Heart left ventricle (tissue), 16 donors: ENCODE results near the gene FANCG. TPM values are rescaled to one million over a fixed set of nuclear protein-coding genes. Genes with fewer than 3 reads are reported as not detected.

ENCODE experiments used
- ATAC-seq, 4 donors: fragments of 200-7000 bp; cut with Tn5 transposase; one replicate each; pipeline ENCODE4 v1.9.1; 2020 to 2022; ENCODE audit warnings: moderate library complexity in 4 of 4, mild to moderate bottlenecking in 3 of 4, moderate number of reproducible peaks in 1 of 4
- DNase-seq, 5 donors: peaks; one replicate each; pipeline ENCODE4 v3.0.0-alpha.2; 2020
- H3K27ac ChIP-seq, 12 donors: fragments of 200-600 bp; sonication (generic) in 4 of 12; one replicate each; pipeline versions ENCODE4 v1.5.0 to v1.8.0; 2016 to 2022; ENCODE audit warnings: mild to moderate bottlenecking in 2 of 12
- H3K27me3 ChIP-seq, 9 donors: fragments of 200-600 bp; sonication (generic) in 2 of 9; one replicate each; pipeline versions ENCODE4 v1.5.1 to v1.8.0; 2016 to 2022; ENCODE audit warnings: mild to moderate bottlenecking in 3 of 9
- H3K36me3 ChIP-seq, 9 donors: fragments of 200-600 bp; sonication (generic) in 2 of 9; one replicate each; pipeline versions ENCODE4 v1.5.0 to v1.8.0; 2018 to 2022; ENCODE audit warnings: mild to moderate bottlenecking in 2 of 9
- H3K4me1 ChIP-seq, 12 donors: fragments of 200-600 bp; sonication (generic) in 4 of 12; one replicate each; pipeline versions ENCODE4 v1.5.0 to v1.8.0; 2016 to 2022; ENCODE audit warnings: mild to moderate bottlenecking in 3 of 12
- H3K4me3 ChIP-seq, 12 donors: fragments of 200-600 bp; sonication (generic) in 4 of 12; one replicate each; pipeline versions ENCODE4 v1.5.0 to v1.8.0; 2017 to 2022; ENCODE audit warnings: mild to moderate bottlenecking in 9 of 12, moderate library complexity in 4 of 12
- H3K9me3 ChIP-seq, 12 donors: fragments of 200-600 bp; sonication (generic) in 4 of 12; one replicate each; pipeline versions ENCODE4 v1.5.0 to v1.8.0; 2016 to 2022; ENCODE audit warnings: mild to moderate bottlenecking in 1 of 12
- POLR2A ChIP-seq, 2 donors: fragments of 450-650 bp; IDR thresholded peaks; one replicate each; pipeline ENCODE4 v1.6.1; 2017; ENCODE audit warnings: antibody characterized with exemption in 2 of 2, mild to moderate bottlenecking in 2 of 2, moderate library complexity in 2 of 2
- WGBS, 4 donors: extraction: QIAGEN DNeasy Blood & Tissue Kit in 2 of 4; methylation state at CpG; one replicate each; pipeline versions ENCODE4 v1.1.5 to v1.1.7; 2013 to 2018; 5-methylcytosine and 5-hydroxymethylcytosine counted together
- intact Hi-C, 10 donors: fragments of 100-400 bp; cut with DNase I; formaldehyde crosslinking; loops; one replicate each; pipeline versions ENCODE4 v1.11.1 to v1.14.2; 2022
- polyA plus RNA-seq, 2 donors: library from polyadenylated mRNA; stranded (reverse); fragments of 200-250 nt; gene quantifications; one replicate each; pipeline ENCODE4 v1.2.3, GENCODE V29; 2013
- total RNA-seq, 9 donors: library from RNA; depleted of rRNA in 2 of 9; stranded (reverse); fragments of >200 nt in 2 of 9; fragmentation: NEBNext Ultra II Directional in 3 of 9; extraction: Animal tissue kit (Norgen Biotek cat#: 25700) in 3 of 9; gene quantifications; one replicate each; pipeline versions ENCODE4 v1.1.0 to v1.2.4, GENCODE V29; 2016 to 2023
- TF ChIP-seq, protein P1 (sequence below), 12 donors: fragments of 200-600 bp; sonication (generic) in 4 of 12; IDR thresholded peaks; one replicate each; pipeline versions ENCODE4 v1.5.0 to v1.8.0; 2018 to 2022; ENCODE audit warnings: antibody characterized with exemption in 12 of 12, mild to moderate bottlenecking in 5 of 12
- donor health status: ischemic (EF 13 %, LVEDD 7.1; RV severe dilation, severe dysfunction).
- donor health status: healthy with polysubstance abuse.
- donor health status: DM: no; HTN: yes; CAD: no.
- donor health status: DM: no; HTN: no; CAD: no.
- donor health status: ischemic (EF 25% LVEDD 6.9; RV normal size, moderate dysfunction).
- donor health status: ischemic (EF 25% LVEDD 5.7; RV mildly dilated, moderate dysfunction).
- donor health status: healthy.
- donor health status: DM: yes; HTN: yes; CAD: no.
- donor health status: ischemic (EF 35%, LVEDD 5.7; RV mildly dilated, moderate dysfunction).
- donor health status: nonischemic (EF 11% LVEDD 7.7; RV severe dilation, severe dysfunction).
- donor health status: DM: yes; HTN: yes; CAD: no.
- donor health status: PGD.
- donor health status: ischemic (EF 29% LVEDD 5.4; RV normal size, mild dysfunction).
- donor health status: nonischemic (EF 23%, LVEDD 6.1; RV moderate dilation, normal function).

Gene FANCG
- total and polyA plus RNA-seq, 11 donors, result 0.71 to 11.8 (median 2.9) TPM

DNA sequence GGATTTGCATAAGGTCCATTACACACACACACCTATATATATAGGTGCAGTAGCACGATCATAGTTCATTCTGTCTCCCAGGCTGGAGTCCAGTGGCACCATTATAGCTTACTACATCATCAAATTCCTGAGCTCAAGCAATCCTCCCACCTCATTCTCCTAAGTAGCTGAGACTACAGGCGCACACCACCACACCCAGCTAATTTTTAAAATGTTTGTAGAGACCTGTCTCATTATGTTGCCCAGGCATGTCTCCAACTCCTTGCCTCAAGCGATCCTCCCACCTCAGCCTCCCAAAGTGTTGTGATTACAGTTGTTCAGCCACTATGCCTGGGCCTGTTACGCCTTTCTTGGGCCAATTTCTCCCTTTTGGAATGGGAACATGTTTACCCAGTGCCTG lies 50.5 kb downstream of the FANCG start:
- no peak overlapping the region for H3K27ac ChIP-seq
- peaks cover 0 to 35% (median 10%) of the 10 kb centered on the region in 9 donors for H3K36me3 ChIP-seq
- WGBS, 4 donors, result 71 to 95% (median 91%) methylated on average over 3 to 4 of the region's 4 CpGs

DNA sequence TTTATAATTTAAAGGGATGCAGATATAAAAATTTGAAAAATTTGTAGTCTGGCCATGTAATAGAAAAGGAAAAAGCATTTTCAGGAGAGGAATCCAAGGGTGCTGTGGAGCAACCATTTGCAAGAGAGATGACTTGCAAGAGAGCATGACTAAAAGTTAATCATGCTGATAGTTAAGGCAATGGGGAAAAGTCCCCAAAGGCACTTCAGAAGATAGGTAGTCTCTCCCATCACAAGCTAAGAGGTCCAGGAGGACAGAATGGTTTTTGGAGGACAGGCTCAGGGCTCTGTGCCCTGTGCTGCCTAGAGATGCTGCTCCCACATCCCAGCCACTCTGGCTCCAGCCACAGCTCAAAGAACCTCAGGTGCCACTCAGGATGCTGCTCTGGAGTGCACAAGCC lies 51.4 kb downstream of the FANCG start:
- no peak for TF ChIP-seq POLR2A (IDR thresholded peaks at IDR 0.05)
- TF ChIP-seq, protein P1, sequence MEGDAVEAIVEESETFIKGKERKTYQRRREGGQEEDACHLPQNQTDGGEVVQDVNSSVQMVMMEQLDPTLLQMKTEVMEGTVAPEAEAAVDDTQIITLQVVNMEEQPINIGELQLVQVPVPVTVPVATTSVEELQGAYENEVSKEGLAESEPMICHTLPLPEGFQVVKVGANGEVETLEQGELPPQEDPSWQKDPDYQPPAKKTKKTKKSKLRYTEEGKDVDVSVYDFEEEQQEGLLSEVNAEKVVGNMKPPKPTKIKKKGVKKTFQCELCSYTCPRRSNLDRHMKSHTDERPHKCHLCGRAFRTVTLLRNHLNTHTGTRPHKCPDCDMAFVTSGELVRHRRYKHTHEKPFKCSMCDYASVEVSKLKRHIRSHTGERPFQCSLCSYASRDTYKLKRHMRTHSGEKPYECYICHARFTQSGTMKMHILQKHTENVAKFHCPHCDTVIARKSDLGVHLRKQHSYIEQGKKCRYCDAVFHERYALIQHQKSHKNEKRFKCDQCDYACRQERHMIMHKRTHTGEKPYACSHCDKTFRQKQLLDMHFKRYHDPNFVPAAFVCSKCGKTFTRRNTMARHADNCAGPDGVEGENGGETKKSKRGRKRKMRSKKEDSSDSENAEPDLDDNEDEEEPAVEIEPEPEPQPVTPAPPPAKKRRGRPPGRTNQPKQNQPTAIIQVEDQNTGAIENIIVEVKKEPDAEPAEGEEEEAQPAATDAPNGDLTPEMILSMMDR (IDR thresholded peaks at IDR 0.05), result no peak
- ATAC-seq, result peak in 1 of 4 donors; percentile 25
- Histone ChIP-seq H3K9me3 (no peaks in the 10 kb centered on the region), H3K27me3 (no peaks in the 10 kb centered on the region), H3K36me3 (peaks cover 0 to 39% (median 15%) of the 10 kb centered on the region in 9 donors), H3K4me1 (peaks cover 0 to 16% (median 8%) of the 10 kb centered on the region in 12 donors), H3K4me3 (no peak overlapping the region), H3K27ac (no peak overlapping the region)
- intact Hi-C loops, result no loop called here
- DNase-seq, result no peak

More for the DNA sequence above, 50.5 kb downstream of the FANCG start:
- Histone ChIP-seq H3K9me3 (no peaks in the 10 kb centered on the region), H3K4me1 (peaks cover 0 to 16% (median 8%) of the 10 kb centered on the region in 12 donors), H3K4me3 (no peak overlapping the region), H3K27me3 (no peaks in the 10 kb centered on the region)
- TF ChIP-seq POLR2A (IDR thresholded peaks at IDR 0.05), result no peak
- TF ChIP-seq, protein P1 (IDR thresholded peaks at IDR 0.05), result no peak
- ATAC-seq (no peak), DNase-seq (no peak)
- intact Hi-C loops, result no loop called here

DNA sequence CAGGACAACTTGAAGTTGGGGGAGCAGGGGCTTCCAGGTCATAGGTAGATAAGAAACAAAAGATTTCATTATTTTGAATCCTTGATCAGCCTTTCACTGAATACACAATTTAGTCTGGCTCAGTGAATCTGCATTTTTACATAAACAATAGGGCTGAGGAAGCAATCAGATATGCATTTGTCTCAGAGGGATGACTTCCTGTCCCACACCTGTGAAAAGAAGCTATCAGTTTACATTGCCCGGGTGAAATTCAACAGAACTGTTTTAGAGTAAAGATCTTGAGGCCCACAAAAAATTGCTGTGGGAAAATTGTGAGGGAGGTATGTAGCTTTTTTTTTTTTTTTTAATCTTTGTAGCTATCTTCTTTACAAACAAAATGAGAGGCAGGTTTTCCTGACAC lies 51.9 kb downstream of the FANCG start:
- Histone ChIP-seq H3K27me3 (no peaks in the 10 kb centered on the region), H3K9me3 (no peaks in the 10 kb centered on the region), H3K36me3 (peaks cover 0 to 34% (median 13%) of the 10 kb centered on the region in 9 donors), H3K27ac (no peak overlapping the region), H3K4me3 (no peak overlapping the region), H3K4me1 (peaks cover 0 to 16% (median 8%) of the 10 kb centered on the region in 12 donors)
- no peak for ATAC-seq
- TF ChIP-seq, protein P1 (IDR thresholded peaks at IDR 0.05), result no peak
- intact Hi-C loops, result no loop called here
- DNase-seq, result no peak
- 47 to 69% (median 56%) methylated on average over 1 of the region's 1 CpG for WGBS, 4 donors

DNA sequence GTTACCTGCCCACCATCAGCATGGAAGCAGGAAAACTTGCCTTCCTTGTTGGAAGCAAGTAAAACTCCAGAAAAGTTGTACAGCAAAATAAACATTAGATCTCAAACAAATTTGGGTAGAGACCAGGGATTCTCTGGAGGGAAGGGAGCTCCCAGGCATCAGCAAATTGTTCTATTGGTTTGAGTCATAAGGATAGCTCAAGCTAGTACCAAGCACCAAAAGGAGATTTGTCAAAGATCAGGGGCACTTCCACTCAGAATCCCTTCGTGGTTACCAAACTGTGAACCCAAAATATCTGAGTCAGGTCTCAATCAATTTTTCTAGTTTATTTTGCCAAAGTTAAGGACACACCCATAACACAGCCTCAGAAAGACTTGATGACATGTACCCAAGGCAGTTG lies 52.4 kb downstream of the FANCG start:
- peaks cover 0 to 34% (median 13%) of the 10 kb centered on the region in 9 donors for H3K36me3 ChIP-seq
- H3K4me1 ChIP-seq, result peaks cover 0 to 16% (median 8%) of the 10 kb centered on the region in 12 donors
- no peaks in the 10 kb centered on the region for H3K27me3 ChIP-seq
- no peak for ATAC-seq
- intact Hi-C loops, result no loop called here
- no peaks in the 10 kb centered on the region for H3K9me3 ChIP-seq
- WGBS, 4 donors, result 67 to 79% (median 75%) methylated on average over 1 of the region's 1 CpG
- peak overlapping the region in 1 of 12 donors; percentile 27 for H3K27ac ChIP-seq
- no peak for TF ChIP-seq POLR2A (IDR thresholded peaks at IDR 0.05)
- TF ChIP-seq, protein P1 (IDR thresholded peaks at IDR 0.05), result no peak
- H3K4me3 ChIP-seq, result no peak overlapping the region
- DNase-seq, result no peak
